Natural killer cell (primary cell): Measurements from ENCODE around the gene UGT1A3. TPM values are rescaled to one million over a fixed set of nuclear protein-coding genes. Genes with fewer than 3 reads are reported as not detected.

Experiments
- ATAC-seq, 3 donors: fragments of 150-1000 bp in 2 of 3; fragments of 200-7000 bp in 1 of 3; cut with Tn5 transposase; 1 replicate in 1 of 3; 2 replicates in 2 of 3; pipeline ENCODE4 v1.10.0; 2021; ENCODE audit warnings: mild to moderate bottlenecking in 2 of 3, moderate library complexity in 2 of 3
- DNase-seq, 2 donors: peaks; one replicate each; pipeline versions ENCODE4 v3.0.0 to v3.0.0-alpha.2; 2013 to 2021; ENCODE audit warnings: mixed read lengths in 1 of 2
- H3K27ac ChIP-seq: one replicate; pipeline ENCODE4 v1.5.1; 2013; ENCODE audit warnings: mild to moderate bottlenecking, low read length
- H3K27me3 ChIP-seq: one replicate; pipeline ENCODE4 v1.6.1; 2013; ENCODE audit warnings: low read length; ENCODE audit not compliant: control insufficient read depth, insufficient read depth
- H3K36me3 ChIP-seq: one replicate; pipeline ENCODE4 v1.6.1; 2013; ENCODE audit warnings: low read length; ENCODE audit not compliant: control insufficient read depth, insufficient read depth
- H3K4me1 ChIP-seq: one replicate; pipeline ENCODE4 v1.6.1; 2013; ENCODE audit warnings: low read length; ENCODE audit not compliant: control insufficient read depth, insufficient read depth
- H3K4me3 ChIP-seq: one replicate; pipeline ENCODE4 v1.5.1; 2013; ENCODE audit warnings: low read length
- H3K9me3 ChIP-seq: one replicate; pipeline ENCODE4 v1.6.1; 2013; ENCODE audit warnings: low read length; ENCODE audit not compliant: control insufficient read depth, insufficient read depth
- H3K27ac Mint-ChIP-seq, 2 donors: one replicate each; pipeline ENCODE4 v1.8.0; 2022; ENCODE audit warnings: mild to moderate bottlenecking in 2 of 2, mixed read lengths in 2 of 2, moderate library complexity in 1 of 2
- H3K27me3 Mint-ChIP-seq, 2 donors: one replicate each; pipeline ENCODE4 v1.8.0; 2022; ENCODE audit warnings: low read depth in 2 of 2, mixed read lengths in 2 of 2
- H3K36me3 Mint-ChIP-seq: one replicate; pipeline ENCODE4 v1.8.0; 2022; ENCODE audit warnings: mixed read lengths
- H3K4me1 Mint-ChIP-seq, 2 donors: one replicate each; pipeline ENCODE4 v1.8.0; 2022; ENCODE audit warnings: mixed read lengths in 2 of 2
- H3K4me3 Mint-ChIP-seq: one replicate; pipeline ENCODE4 v1.8.0; 2022; ENCODE audit warnings: mild to moderate bottlenecking, moderate library complexity, mixed read lengths
- H3K9me3 Mint-ChIP-seq, 2 donors: one replicate each; pipeline ENCODE4 v1.8.0; 2022; ENCODE audit warnings: mixed read lengths in 2 of 2
- WGBS: methylation state at CpG from one replicate; pipeline ENCODE4 v1.1.7; 2013; ENCODE audit warnings: missing lambda C conversion rate; ENCODE audit not compliant: insufficient coverage; 5-methylcytosine and 5-hydroxymethylcytosine counted together
- intact Hi-C: fragments of 100-400 bp; cut with micrococcal nuclease; formaldehyde crosslinking; loops from one replicate; pipeline ENCODE4 v1.14.2; 2022
- total RNA-seq, 4 donors: library from RNA; stranded (reverse); fragments of 120-200 nt in 1 of 4; gene quantifications; one replicate each; pipeline versions ENCODE4 v1.2.3 to v1.2.4, GENCODE V29; 2013 to 2022
- TF ChIP-seq, protein P1 (sequence below): fragments of 200-600 bp; IDR thresholded peaks from one replicate; pipeline ENCODE4 v1.8.0; 2022; ENCODE audit warnings: antibody characterized with exemption

The UGT1A3 gene
- total RNA-seq, 3 donors from 2014 or later (not counting 1 experiment from before 2014, with no cell fraction given), result not detected

DNA sequence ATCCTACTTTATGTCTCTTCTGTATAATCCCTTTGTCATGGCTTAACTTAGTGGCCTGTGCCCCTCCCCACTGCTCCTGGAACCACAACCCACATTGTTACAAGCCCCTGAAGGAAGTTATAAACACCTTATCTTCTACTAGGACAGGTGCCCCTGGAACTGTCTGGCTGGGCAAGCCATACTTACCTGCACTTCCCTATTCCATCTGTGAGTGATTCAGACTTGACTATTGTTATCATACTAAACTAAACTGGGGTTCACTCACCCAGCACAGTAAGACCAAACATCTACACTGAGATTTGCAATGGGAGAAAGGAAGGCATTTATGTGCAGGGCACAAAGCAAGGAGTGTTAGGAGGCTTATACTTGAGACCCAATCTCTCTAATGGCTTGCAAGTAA is 39.8 kb upstream of the UGT1A3 start:
- H3K9me3 Mint-ChIP-seq, result no peaks in the 10 kb centered on the region
- TF ChIP-seq, protein P1, sequence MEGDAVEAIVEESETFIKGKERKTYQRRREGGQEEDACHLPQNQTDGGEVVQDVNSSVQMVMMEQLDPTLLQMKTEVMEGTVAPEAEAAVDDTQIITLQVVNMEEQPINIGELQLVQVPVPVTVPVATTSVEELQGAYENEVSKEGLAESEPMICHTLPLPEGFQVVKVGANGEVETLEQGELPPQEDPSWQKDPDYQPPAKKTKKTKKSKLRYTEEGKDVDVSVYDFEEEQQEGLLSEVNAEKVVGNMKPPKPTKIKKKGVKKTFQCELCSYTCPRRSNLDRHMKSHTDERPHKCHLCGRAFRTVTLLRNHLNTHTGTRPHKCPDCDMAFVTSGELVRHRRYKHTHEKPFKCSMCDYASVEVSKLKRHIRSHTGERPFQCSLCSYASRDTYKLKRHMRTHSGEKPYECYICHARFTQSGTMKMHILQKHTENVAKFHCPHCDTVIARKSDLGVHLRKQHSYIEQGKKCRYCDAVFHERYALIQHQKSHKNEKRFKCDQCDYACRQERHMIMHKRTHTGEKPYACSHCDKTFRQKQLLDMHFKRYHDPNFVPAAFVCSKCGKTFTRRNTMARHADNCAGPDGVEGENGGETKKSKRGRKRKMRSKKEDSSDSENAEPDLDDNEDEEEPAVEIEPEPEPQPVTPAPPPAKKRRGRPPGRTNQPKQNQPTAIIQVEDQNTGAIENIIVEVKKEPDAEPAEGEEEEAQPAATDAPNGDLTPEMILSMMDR, result no peak
- no peak overlapping the region for H3K27ac Mint-ChIP-seq
- DNase-seq (no peak), ATAC-seq (no peak)
- no peaks in the 10 kb centered on the region for H3K4me1 Mint-ChIP-seq
- peaks cover 11 to 26% of the 10 kb centered on the region in 2 donors for H3K27me3 Mint-ChIP-seq
- Histone ChIP-seq H3K4me3 (no peak overlapping the region), H3K27me3 (no peaks in the 10 kb centered on the region), H3K9me3 (no peaks in the 10 kb centered on the region), H3K4me1 (no peaks in the 10 kb centered on the region), H3K27ac (no peak overlapping the region), H3K36me3 (no peaks in the 10 kb centered on the region)
- no peak overlapping the region for H3K4me3 Mint-ChIP-seq
- intact Hi-C loops, result no loop called here
- no peaks in the 10 kb centered on the region for H3K36me3 Mint-ChIP-seq

DNA sequence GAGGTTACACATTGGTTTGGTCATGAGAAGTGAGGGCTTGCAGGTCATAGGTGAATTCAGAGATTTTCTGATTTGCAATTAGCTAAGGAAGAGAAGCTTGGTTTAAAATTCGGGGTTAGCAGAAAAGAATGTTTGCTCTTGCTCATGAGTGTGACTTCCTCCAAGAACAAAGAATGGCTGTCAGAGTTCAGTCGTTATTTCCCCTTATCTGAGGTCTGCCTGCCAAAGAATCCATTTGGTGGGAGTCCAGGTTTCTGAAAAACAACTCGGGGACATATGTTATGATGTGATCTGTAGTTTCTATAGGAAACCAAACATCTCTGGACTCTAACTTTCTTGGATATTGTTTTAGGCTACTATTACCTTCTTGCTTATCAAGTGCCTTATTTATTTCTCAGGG is 39.3 kb upstream of the UGT1A3 start:
- H3K27ac Mint-ChIP-seq, result no peak overlapping the region
- H3K27me3 Mint-ChIP-seq, result peaks cover 11 to 26% of the 10 kb centered on the region in 2 donors
- 15% methylated on average over 2 of the region's 3 CpGs for WGBS
- H3K4me3 Mint-ChIP-seq, result no peak overlapping the region
- no peaks in the 10 kb centered on the region for H3K36me3 Mint-ChIP-seq
- no peak overlapping the region for H3K4me3 ChIP-seq
- H3K27ac ChIP-seq, result no peak overlapping the region
- H3K27me3 ChIP-seq, result no peaks in the 10 kb centered on the region
- H3K9me3 Mint-ChIP-seq, result no peaks in the 10 kb centered on the region
- H3K36me3 ChIP-seq, result no peaks in the 10 kb centered on the region
- no peaks in the 10 kb centered on the region for H3K4me1 ChIP-seq
- ATAC-seq, result no peak
- intact Hi-C loops, result no loop called here
- no peaks in the 10 kb centered on the region for H3K4me1 Mint-ChIP-seq
- TF ChIP-seq, protein P1, result no peak
- DNase-seq, result no peak
- H3K9me3 ChIP-seq, result no peaks in the 10 kb centered on the region

DNA sequence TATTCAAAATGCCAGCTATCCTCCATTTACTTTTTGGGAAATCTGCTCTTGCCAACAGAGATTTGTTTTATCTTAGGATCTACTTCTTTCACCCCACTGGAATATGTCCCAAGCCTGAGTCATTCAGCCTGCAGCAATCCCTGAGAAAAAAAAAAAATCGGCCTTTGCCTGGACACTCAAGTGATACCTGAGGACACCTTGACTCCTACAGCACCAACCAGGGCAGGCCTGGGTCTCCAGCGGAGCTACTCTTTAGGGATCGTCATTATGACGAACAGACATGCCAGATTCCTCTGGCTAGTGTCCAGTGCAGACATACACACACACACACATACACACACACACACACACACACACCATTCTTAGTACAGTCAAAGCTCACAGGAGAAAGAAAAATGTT is 38.4 kb upstream of the UGT1A3 start:
- Histone ChIP-seq H3K36me3 (no peaks in the 10 kb centered on the region), H3K9me3 (no peaks in the 10 kb centered on the region), H3K27me3 (no peaks in the 10 kb centered on the region), H3K27ac (no peak overlapping the region), H3K4me3 (no peak overlapping the region), H3K4me1 (no peaks in the 10 kb centered on the region)
- Mint-ChIP-seq H3K36me3 (no peaks in the 10 kb centered on the region), H3K9me3 (no peaks in the 10 kb centered on the region), H3K27me3 (peaks cover 11 to 26% of the 10 kb centered on the region in 2 donors), H3K4me1 (no peaks in the 10 kb centered on the region), H3K4me3 (no peak overlapping the region), H3K27ac (no peak overlapping the region)
- WGBS, result 85% methylated on average over 4 of the region's 4 CpGs
- no peak for ATAC-seq
- no peak for DNase-seq
- intact Hi-C loops, result no loop called here
- TF ChIP-seq, protein P1, result no peak
